ENCODE data around the gene ACKR3. TPM values are rescaled to one million over a fixed set of nuclear protein-coding genes. Genes with fewer than 3 reads are reported as not detected.

Gene ACKR3
- total and polyA plus RNA-seq, 10 of the 15 experiments (the other 5 are each of a cell fraction or from before 2014, with no cell fraction given): 3.0 to 154 (median 6.4) TPM

GRCh38 chr2:236600158-236600557 lies 30.5 kb downstream of the ACKR3 start:
- no TSS peak for BruUV-seq (replicated peaks)
- Histone ChIP-seq H3K79me2 (ENCODE audit: control insufficient read depth, insufficient read depth, low read length) (no peaks in the 10 kb centered on the region), H3K4me3 (no peak overlapping the region), H3K4me2 (ENCODE audit: control insufficient read depth, insufficient read depth) (no peak overlapping the region), H2AFZ (ENCODE audit: control insufficient read depth, low read depth, low read length) (no peak overlapping the region), H3K9ac (ENCODE audit: control insufficient read depth, insufficient read depth, low read length) (no peak overlapping the region), H3K27me3 (replicated peaks in 1 of 2; ENCODE audit: control insufficient read depth in 2 of 2, insufficient read depth in 2 of 2, low read length in 1 of 2) (no peaks in the 10 kb centered on the region; a peak in 2 of 4 replicates), H3K4me1 (ENCODE audit: control insufficient read depth, insufficient read depth, low read length) (no peaks in the 10 kb centered on the region), H4K20me1 (ENCODE audit: control insufficient read depth, insufficient read depth) (no peaks in the 10 kb centered on the region), H3K9me3 (replicated peaks; ENCODE audit: control insufficient read depth, insufficient read depth, low read length) (no peaks in the 10 kb centered on the region; the same call in 2 of the 3 replicates), H3K27ac (ENCODE audit: control insufficient read depth, insufficient read depth) (no peak overlapping the region), H3K36me3 (ENCODE audit: control insufficient read depth in 2 of 2, insufficient read depth in 2 of 2, low read length in 1 of 2) (no peaks in the 10 kb centered on the region)
- POLR2A ChIA-PET: no interaction called here
- WGBS (ENCODE audit: insufficient coverage, insufficient replicate concordance, low lambda C conversion rate, missing lambda C conversion rate): 48% methylated on average over 7 of the region's 7 CpGs
- RAD21 ChIA-PET (ENCODE audit: unreplicated experiment): interaction anchor here (1.3 to 2.3 kb wide), 2 partner anchors 30 to 31 kb away, joined by 5 to 10 read pairs; partner anchors contain the start of gene ACKR3
- ATAC-seq (no peak), DNase-seq (ENCODE audit: low read depth, low spot score) (no peak), FAIRE-seq (no peak)
- in situ Hi-C loops (cut with MboI): no loop called here
- SMC1A ChIA-PET (ENCODE audit: uncharacterized antibody, unreplicated experiment): interaction anchor here (0.9 to 2.1 kb wide), 3 partner anchors 9 to 86 kb away, joined by 3 to 4 read pairs (median 4); no protein-coding TSS in a partner anchor
- CTCF ChIA-PET: no interaction called here
- TF ChIP-seq MAX (IDR thresholded peaks at IDR 0.05; ENCODE audit: low read depth, low read length): no peak
- intact Hi-C loops (cut with micrococcal nuclease; ENCODE audit: unreplicated experiment): no loop called here

GRCh38 chr2:236600892-236601291 lies 31.3 kb downstream of the ACKR3 start:
- no peaks in the 10 kb centered on the region; the same call in 2 of the 3 replicates for H3K9me3 ChIP-seq (replicated peaks; ENCODE audit: control insufficient read depth, insufficient read depth, low read length)
- H3K4me3 ChIP-seq: no peak overlapping the region
- no peaks in the 10 kb centered on the region for H3K79me2 ChIP-seq (ENCODE audit: control insufficient read depth, insufficient read depth, low read length)
- H2AFZ ChIP-seq (ENCODE audit: control insufficient read depth, low read depth, low read length): no peak overlapping the region
- CTCF ChIA-PET: interaction anchor here (0.8 to 1.3 kb wide), 3 partner anchors 22 to 89 kb away, joined by 3 to 4 read pairs (median 3); partner anchors contain the start of gene ACKR3
- no TSS peak for BruUV-seq (replicated peaks)
- H3K4me2 ChIP-seq (ENCODE audit: control insufficient read depth, insufficient read depth): no peak overlapping the region
- TF ChIP-seq NFXL1 (IDR thresholded peaks at IDR 0.05; ENCODE audit: borderline replicate concordance) (no peak), MTA3 (IDR thresholded peaks at IDR 0.05; ENCODE audit: borderline replicate concordance, low read length) (no peak), TAF1 (IDR thresholded peaks at IDR 0.05; ENCODE audit: borderline replicate concordance, low read depth, low read length) (no peak), TCF12 (IDR thresholded peaks at IDR 0.05; ENCODE audit: low read depth, low read length) (no peak), BCL3 (IDR thresholded peaks at IDR 0.05; ENCODE audit: borderline replicate concordance, insufficient read depth, low read depth, low read length, poor library complexity, severe bottlenecking) (peak; percentile 61), ZBTB33 (IDR thresholded peaks at IDR 0.05) (no peak)
- H3K9ac ChIP-seq (ENCODE audit: control insufficient read depth, insufficient read depth, low read length): no peak overlapping the region
- intact Hi-C loops (cut with micrococcal nuclease; ENCODE audit: unreplicated experiment) (no loop called here), in situ Hi-C loops (cut with MboI) (no loop called here)
- no peaks in the 10 kb centered on the region for H3K36me3 ChIP-seq (ENCODE audit: control insufficient read depth in 2 of 2, insufficient read depth in 2 of 2, low read length in 1 of 2)
- DNase-seq (ENCODE audit: low read depth, low spot score): no peak
- RAD21 ChIA-PET (ENCODE audit: unreplicated experiment): interaction anchor here (0.8 to 1.3 kb wide), 3 partner anchors 23 to 95 kb away, joined by 3 to 10 read pairs (median 4); partner anchors contain the start of gene ACKR3
- H3K27me3 ChIP-seq (replicated peaks in 1 of 2; ENCODE audit: control insufficient read depth in 2 of 2, insufficient read depth in 2 of 2, low read length in 1 of 2): no peaks in the 10 kb centered on the region; a peak in 2 of 4 replicates
- SMC1A ChIA-PET (ENCODE audit: uncharacterized antibody, unreplicated experiment): interaction anchor here (0.8 to 2.1 kb wide), 10 partner anchors 9 to 89 kb away, joined by 3 to 8 read pairs (median 4); partner anchors contain the start of gene ACKR3
- no peaks in the 10 kb centered on the region for H3K4me1 ChIP-seq (ENCODE audit: control insufficient read depth, insufficient read depth, low read length)
- no peaks in the 10 kb centered on the region for H4K20me1 ChIP-seq (ENCODE audit: control insufficient read depth, insufficient read depth)
- 72% methylated on average over 9 of the region's 9 CpGs for WGBS (ENCODE audit: insufficient coverage, insufficient replicate concordance, low lambda C conversion rate, missing lambda C conversion rate)
- no peak for FAIRE-seq
- POLR2A ChIA-PET: interaction anchor here (1.4 kb wide), 1 partner anchor 31 kb away, joined by 4 read pairs; the partner anchor contains the start of gene ACKR3
- ATAC-seq: no peak
- H3K27ac ChIP-seq (ENCODE audit: control insufficient read depth, insufficient read depth): no peak overlapping the region
